SK-N-SH (cell line): ENCODE measurements around the gene MFAP1. TPM values are rescaled to one million over a fixed set of nuclear protein-coding genes. Genes with fewer than 3 reads are reported as not detected.
A peak's percentile ranks its signal among the peaks of the same experiment; 100 is the strongest.

Source experiments
- CTCF ChIA-PET: fragments of 300-600, 350-600 bp; formaldehyde crosslinking; extraction: SDS; loops from one replicate; lab custom pipeline; 2021; lab: Yijun Ruan, JAX
- POLR2A ChIA-PET: fragments of 350-600 bp; sonication (Branson Sonifier 250); formaldehyde crosslinking; extraction: SDS; loops from one replicate; lab custom pipeline; 2020; ENCODE audit warnings: antibody characterized with exemption, inconsistent platforms; lab: Yijun Ruan, JAX
- DNase-seq: peaks from one replicate; pipeline ENCODE4 v3.0.0; 2012
- H2AFZ ChIP-seq: fragments of 200-600 bp; sonication (generic); 2 replicates; pipeline ENCODE4 v1.8.1; 2016; ENCODE audit warnings: antibody characterized with exemption, mild to moderate bottlenecking, low read depth
- H3F3A ChIP-seq: fragments of 200-600 bp; sonication (generic); replicated peaks from 2 replicates; pipeline ENCODE3; 2016; ENCODE audit warnings: antibody characterized with exemption, mild to moderate bottlenecking; ENCODE audit not compliant: insufficient read depth
- H3K27ac ChIP-seq, 2 experiments: fragments of 200-500 bp in 1 of 2; fragments of 200-600 bp in 1 of 2; sonication (Bioruptor generic) in 1 of 2; sonication (generic), shearing (Covaris generic) in 1 of 2; 2 replicates each; pipeline versions ENCODE4 v1.5.1 to v1.6.1; 2014 to 2016; ENCODE audit warnings: low read depth in 2 of 2, inconsistent platforms in 1 of 2, low read length in 1 of 2, mild to moderate bottlenecking in 1 of 2, mixed read lengths in 1 of 2
- H3K27me3 ChIP-seq: fragments of 200-600 bp; sonication (generic), shearing (Covaris generic); 2 replicates; pipeline ENCODE4 v1.6.1; 2016; ENCODE audit warnings: mixed run types; ENCODE audit not compliant: insufficient read depth
- H3K36me3 ChIP-seq, 2 experiments: fragments of 200-500 bp in 1 of 2; fragments of 200-600 bp in 1 of 2; sonication (Bioruptor generic) in 1 of 2; sonication (generic) in 1 of 2; replicated peaks in 1 of 2; 2 replicates each; pipeline versions ENCODE3 to v1.5.1; 2014 to 2016; ENCODE audit warnings: low read length in 1 of 2, mild to moderate bottlenecking in 1 of 2; ENCODE audit not compliant: insufficient read depth in 2 of 2, control insufficient read depth in 1 of 2
- H3K4me1 ChIP-seq, 2 experiments: fragments of 200-500 bp in 1 of 2; fragments of 200-600 bp in 1 of 2; sonication (Bioruptor generic) in 1 of 2; sonication (generic), shearing (Covaris generic) in 1 of 2; 2 replicates each; pipeline versions ENCODE4 v1.5.1 to v1.6.1; 2014 to 2016; ENCODE audit warnings: low read depth in 1 of 2, low read length in 1 of 2, mixed run types in 1 of 2; ENCODE audit not compliant: insufficient read depth in 2 of 2, control insufficient read depth in 1 of 2
- H3K4me2 ChIP-seq: fragments of 200-600 bp; sonication (generic), shearing (Covaris generic); 2 replicates; pipeline ENCODE4 v1.6.1; 2017; ENCODE audit warnings: mixed run types
- H3K4me3 ChIP-seq, 2 experiments: fragments of 200-500 bp in 1 of 2; fragments of 200-600 bp in 1 of 2; sonication (Bioruptor generic) in 1 of 2; sonication (generic), shearing (Covaris generic) in 1 of 2; 2 replicates each; pipeline versions ENCODE4 v1.5.1 to v1.8.1; 2014 to 2016; ENCODE audit warnings: low read depth in 2 of 2, inconsistent platforms in 1 of 2, low read length in 1 of 2, mild to moderate bottlenecking in 1 of 2, mixed read lengths in 1 of 2, moderate library complexity in 1 of 2
- H3K79me2 ChIP-seq: fragments of 200-600 bp; sonication (generic); 2 replicates; pipeline ENCODE4 v1.8.1; 2017; ENCODE audit warnings: mild to moderate bottlenecking; ENCODE audit not compliant: insufficient read depth
- H3K9ac ChIP-seq: fragments of 200-600 bp; sonication (generic); 2 replicates; pipeline ENCODE4 v1.6.1; 2017; ENCODE audit warnings: mixed run types
- H3K9me2 ChIP-seq: fragments of 200-600 bp; sonication (generic); 2 replicates; pipeline ENCODE4 v1.6.1; 2017; ENCODE audit warnings: mixed run types
- H3K9me3 ChIP-seq: fragments of 200-600 bp; sonication (generic); 2 replicates; pipeline ENCODE4 v1.6.1; 2017; ENCODE audit warnings: mixed run types, mild to moderate bottlenecking, moderate library complexity
- H4K20me1 ChIP-seq: fragments of 200-600 bp; sonication (generic); 2 replicates; pipeline ENCODE4 v1.6.1; 2017; ENCODE audit warnings: mild to moderate bottlenecking, mixed run types; ENCODE audit not compliant: insufficient read depth
- EZH2phosphoT487 ChIP-seq: fragments of 200-600 bp; sonication (generic); IDR thresholded peaks from 2 replicates; pipeline ENCODE4 v1.6.1; 2017; ENCODE audit warnings: low read depth, mixed run types, mild to moderate bottlenecking, antibody characterized with exemption, moderate library complexity, borderline replicate concordance
- FOXJ3 ChIP-seq: sonication (generic); formaldehyde crosslinking; IDR thresholded peaks from 2 replicates; pipeline ENCODE4 v1.5.1; 2020; ENCODE audit warnings: mild to moderate bottlenecking, missing genetic modification reagents
- FOXM1 ChIP-seq: IDR thresholded peaks from 2 replicates; pipeline ENCODE4 v1.4.0; 2012; ENCODE audit warnings: low read depth, mild to moderate bottlenecking
- MXI1 ChIP-seq: IDR thresholded peaks from 2 replicates; pipeline ENCODE4 v1.6.1; 2012; ENCODE audit warnings: mild to moderate bottlenecking, low read depth, low read length, improper control_type of control experiment
- POLR2AphosphoS5 ChIP-seq: IDR thresholded peaks from 2 replicates; pipeline ENCODE4 v1.6.1; 2012; ENCODE audit warnings: low read depth, low read length
- RFX5 ChIP-seq: IDR thresholded peaks from 2 replicates; pipeline ENCODE4 v1.6.1; 2012; ENCODE audit warnings: mild to moderate bottlenecking, improper control_type of control experiment, low read length
- RXRA ChIP-seq: IDR thresholded peaks from 2 replicates; pipeline ENCODE4 v1.4.0; 2012; ENCODE audit warnings: low read depth, mild to moderate bottlenecking, borderline replicate concordance
- TAF1 ChIP-seq: IDR thresholded peaks from 2 replicates; pipeline ENCODE4 v1.6.1; 2012; ENCODE audit warnings: low read depth, mild to moderate bottlenecking, low read length, moderate library complexity, borderline replicate concordance
- WGBS: methylation state at CpG from one replicate; pipeline ENCODE4 v1.1.6; 2017; ENCODE audit warnings: low lambda C conversion rate; 5-methylcytosine and 5-hydroxymethylcytosine counted together
- polyA plus RNA-seq, 3 experiments: library from polyadenylated mRNA; depleted of rRNA; stranded (reverse); fragments of >200 nt; gene quantifications; 2 replicates each; pipeline ENCODE4 v1.2.3, GENCODE V29; 2012
- TF ChIP-seq, protein P1 (sequence below): IDR thresholded peaks from 2 replicates; pipeline ENCODE4 v1.6.1; 2012; ENCODE audit warnings: mild to moderate bottlenecking, low read depth, low read length, moderate library complexity
- TF ChIP-seq, protein P2 (sequence below): fragments of 150-350 bp; IDR thresholded peaks from 2 replicates; pipeline ENCODE4 v1.6.1; 2016; ENCODE audit warnings: mild to moderate bottlenecking, low read depth, low read length
- TF ChIP-seq, protein P3 (sequence below): IDR thresholded peaks from 2 replicates; pipeline ENCODE4 v1.4.0; 2012; ENCODE audit warnings: low read depth, borderline replicate concordance

MFAP1 gene
- polyA plus RNA-seq, 1 of the 3 experiments (the other 2 are of a cell fraction), result 16.5 TPM

DNA sequence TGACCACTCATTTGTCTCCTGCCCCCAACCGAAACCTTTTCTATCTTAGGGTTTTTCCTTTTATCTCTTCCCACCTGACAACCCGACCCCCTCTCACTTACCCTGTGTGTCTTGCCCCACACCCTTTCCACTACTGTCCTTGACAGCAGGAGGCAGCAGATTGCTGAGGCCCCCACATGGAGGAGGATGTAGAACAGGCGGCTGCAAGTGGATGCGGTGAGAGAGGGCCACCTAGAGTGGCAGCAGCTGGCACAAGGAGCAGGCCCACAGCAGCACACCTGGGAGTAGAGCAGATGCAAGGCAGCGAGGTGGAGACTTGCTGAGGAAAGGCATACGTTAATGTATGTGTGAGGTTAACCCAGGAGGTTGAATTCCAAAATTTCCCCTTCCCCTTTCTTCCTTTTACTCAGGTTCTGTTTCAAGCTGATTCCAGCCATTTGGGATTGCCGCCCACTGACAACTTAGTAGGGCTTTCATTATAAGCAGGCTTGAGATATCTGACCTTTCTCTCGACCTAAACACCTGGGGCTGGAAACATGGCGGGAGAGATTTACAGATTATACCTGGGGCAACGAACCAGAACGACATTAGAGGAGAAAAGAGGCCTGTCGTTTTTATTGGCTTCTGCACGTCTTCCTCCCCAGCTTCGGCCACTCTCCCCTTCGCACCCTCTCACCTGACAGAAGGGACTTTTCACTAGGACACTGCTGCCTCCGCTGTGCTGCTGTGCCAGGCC is 25.1 kb downstream of the MFAP1 start:
- TF ChIP-seq FOXJ3 (CRISPR knock-in tag), result no peak
- TF ChIP-seq MXI1, result no peak
- TF ChIP-seq, protein P1, sequence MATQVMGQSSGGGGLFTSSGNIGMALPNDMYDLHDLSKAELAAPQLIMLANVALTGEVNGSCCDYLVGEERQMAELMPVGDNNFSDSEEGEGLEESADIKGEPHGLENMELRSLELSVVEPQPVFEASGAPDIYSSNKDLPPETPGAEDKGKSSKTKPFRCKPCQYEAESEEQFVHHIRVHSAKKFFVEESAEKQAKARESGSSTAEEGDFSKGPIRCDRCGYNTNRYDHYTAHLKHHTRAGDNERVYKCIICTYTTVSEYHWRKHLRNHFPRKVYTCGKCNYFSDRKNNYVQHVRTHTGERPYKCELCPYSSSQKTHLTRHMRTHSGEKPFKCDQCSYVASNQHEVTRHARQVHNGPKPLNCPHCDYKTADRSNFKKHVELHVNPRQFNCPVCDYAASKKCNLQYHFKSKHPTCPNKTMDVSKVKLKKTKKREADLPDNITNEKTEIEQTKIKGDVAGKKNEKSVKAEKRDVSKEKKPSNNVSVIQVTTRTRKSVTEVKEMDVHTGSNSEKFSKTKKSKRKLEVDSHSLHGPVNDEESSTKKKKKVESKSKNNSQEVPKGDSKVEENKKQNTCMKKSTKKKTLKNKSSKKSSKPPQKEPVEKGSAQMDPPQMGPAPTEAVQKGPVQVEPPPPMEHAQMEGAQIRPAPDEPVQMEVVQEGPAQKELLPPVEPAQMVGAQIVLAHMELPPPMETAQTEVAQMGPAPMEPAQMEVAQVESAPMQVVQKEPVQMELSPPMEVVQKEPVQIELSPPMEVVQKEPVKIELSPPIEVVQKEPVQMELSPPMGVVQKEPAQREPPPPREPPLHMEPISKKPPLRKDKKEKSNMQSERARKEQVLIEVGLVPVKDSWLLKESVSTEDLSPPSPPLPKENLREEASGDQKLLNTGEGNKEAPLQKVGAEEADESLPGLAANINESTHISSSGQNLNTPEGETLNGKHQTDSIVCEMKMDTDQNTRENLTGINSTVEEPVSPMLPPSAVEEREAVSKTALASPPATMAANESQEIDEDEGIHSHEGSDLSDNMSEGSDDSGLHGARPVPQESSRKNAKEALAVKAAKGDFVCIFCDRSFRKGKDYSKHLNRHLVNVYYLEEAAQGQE, result no peak
- TF ChIP-seq, protein P2, sequence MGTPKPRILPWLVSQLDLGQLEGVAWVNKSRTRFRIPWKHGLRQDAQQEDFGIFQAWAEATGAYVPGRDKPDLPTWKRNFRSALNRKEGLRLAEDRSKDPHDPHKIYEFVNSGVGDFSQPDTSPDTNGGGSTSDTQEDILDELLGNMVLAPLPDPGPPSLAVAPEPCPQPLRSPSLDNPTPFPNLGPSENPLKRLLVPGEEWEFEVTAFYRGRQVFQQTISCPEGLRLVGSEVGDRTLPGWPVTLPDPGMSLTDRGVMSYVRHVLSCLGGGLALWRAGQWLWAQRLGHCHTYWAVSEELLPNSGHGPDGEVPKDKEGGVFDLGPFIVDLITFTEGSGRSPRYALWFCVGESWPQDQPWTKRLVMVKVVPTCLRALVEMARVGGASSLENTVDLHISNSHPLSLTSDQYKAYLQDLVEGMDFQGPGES, result no peak
- TF ChIP-seq POLR2AphosphoS5, result no peak
- no peak for TF ChIP-seq TAF1
- no peak for TF ChIP-seq FOXM1
- TF ChIP-seq RXRA, result no peak
- no peak overlapping the region for H3K4me3 ChIP-seq
- no peaks in the 10 kb centered on the region for H3K9me3 ChIP-seq
- POLR2A ChIA-PET, result interaction anchor here (0.6 kb wide), 1 partner anchor 46 kb away, joined by 4 read pairs; no protein-coding TSS in a partner anchor
- no peaks in the 10 kb centered on the region for H3K27me3 ChIP-seq
- H3K4me1 ChIP-seq, result peaks cover 9 to 17% of the 10 kb centered on the region in 2 experiments
- peaks cover 20% of the 10 kb centered on the region for H4K20me1 ChIP-seq
- WGBS, result 92% methylated on average over 16 of the region's 16 CpGs
- peaks cover 42% of the 10 kb centered on the region for H3F3A ChIP-seq
- peak overlapping the region in 1 of 2 experiments; percentile 92; a peak in 2 of 4 replicates for H3K27ac ChIP-seq
- H3K9ac ChIP-seq, result no peak overlapping the region
- CTCF ChIA-PET, result interaction anchor here (1.1 kb wide), 1 partner anchor 29 kb away, joined by 4 read pairs; no protein-coding TSS in a partner anchor
- H3K4me2 ChIP-seq, result no peak overlapping the region
- H3K79me2 ChIP-seq, result peaks cover 44% of the 10 kb centered on the region
- peaks cover 46 to 50% of the 10 kb centered on the region in 2 experiments for H3K36me3 ChIP-seq
- no peak overlapping the region for H2AFZ ChIP-seq
- no peak for DNase-seq
- no peaks in the 10 kb centered on the region for H3K9me2 ChIP-seq

DNA sequence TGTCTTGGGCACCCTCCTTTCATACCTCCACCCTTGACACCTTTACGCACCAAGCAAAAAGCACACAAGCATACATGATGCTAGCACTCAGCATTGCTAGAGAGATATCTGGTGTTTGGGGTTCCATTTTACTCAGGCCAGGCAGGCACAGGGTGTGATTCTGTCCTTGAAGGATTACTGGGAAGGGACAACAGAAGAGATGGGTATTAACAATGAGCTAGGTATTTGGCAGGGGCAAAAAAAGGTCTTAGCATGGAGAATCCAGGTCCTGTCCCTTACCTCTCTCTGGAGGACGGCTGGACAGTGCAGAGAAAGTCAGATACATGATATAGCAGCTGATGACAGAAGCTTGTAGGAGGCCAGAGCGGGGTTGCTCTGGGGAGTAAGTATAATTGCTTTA is 27.9 kb downstream of the MFAP1 start:
- no peaks in the 10 kb centered on the region for H3K9me3 ChIP-seq
- H3K79me2 ChIP-seq, result peaks cover 51% of the 10 kb centered on the region
- no peak overlapping the region for H3K4me2 ChIP-seq
- ChIA-PET POLR2A (interaction anchor here (0.6 to 1.2 kb wide), 2 partner anchors 28 to 782 kb away, joined by 3 to 4 read pairs; partner anchors contain the start of gene MFAP1), CTCF (interaction anchor here (0.6 kb wide), 1 partner anchor 8 kb away, joined by 3 read pairs; no protein-coding TSS in a partner anchor)
- H3K9me2 ChIP-seq, result no peaks in the 10 kb centered on the region
- DNase-seq, result no peak
- H3K27me3 ChIP-seq, result no peaks in the 10 kb centered on the region
- H3K9ac ChIP-seq, result no peak overlapping the region
- H3K4me1 ChIP-seq, result peaks cover 20 to 29% of the 10 kb centered on the region in 2 experiments
- H3F3A ChIP-seq, result peaks cover 46% of the 10 kb centered on the region
- no peak for TF ChIP-seq RFX5
- TF ChIP-seq EZH2phosphoT487, result no peak
- TF ChIP-seq, protein P2, result no peak
- TF ChIP-seq RXRA, result no peak
- no peak for TF ChIP-seq TAF1
- TF ChIP-seq, protein P3, sequence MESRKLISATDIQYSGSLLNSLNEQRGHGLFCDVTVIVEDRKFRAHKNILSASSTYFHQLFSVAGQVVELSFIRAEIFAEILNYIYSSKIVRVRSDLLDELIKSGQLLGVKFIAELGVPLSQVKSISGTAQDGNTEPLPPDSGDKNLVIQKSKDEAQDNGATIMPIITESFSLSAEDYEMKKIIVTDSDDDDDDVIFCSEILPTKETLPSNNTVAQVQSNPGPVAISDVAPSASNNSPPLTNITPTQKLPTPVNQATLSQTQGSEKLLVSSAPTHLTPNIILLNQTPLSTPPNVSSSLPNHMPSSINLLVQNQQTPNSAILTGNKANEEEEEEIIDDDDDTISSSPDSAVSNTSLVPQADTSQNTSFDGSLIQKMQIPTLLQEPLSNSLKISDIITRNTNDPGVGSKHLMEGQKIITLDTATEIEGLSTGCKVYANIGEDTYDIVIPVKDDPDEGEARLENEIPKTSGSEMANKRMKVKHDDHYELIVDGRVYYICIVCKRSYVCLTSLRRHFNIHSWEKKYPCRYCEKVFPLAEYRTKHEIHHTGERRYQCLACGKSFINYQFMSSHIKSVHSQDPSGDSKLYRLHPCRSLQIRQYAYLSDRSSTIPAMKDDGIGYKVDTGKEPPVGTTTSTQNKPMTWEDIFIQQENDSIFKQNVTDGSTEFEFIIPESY, result no peak
- 97% methylated on average over 3 of the region's 3 CpGs for WGBS
- H2AFZ ChIP-seq, result no peak overlapping the region
- peak overlapping the region in 1 of 2 experiments; percentile 31; a peak in 2 of 4 replicates for H3K27ac ChIP-seq
- H3K4me3 ChIP-seq, result no peak overlapping the region
- H3K36me3 ChIP-seq, result peaks cover 43 to 47% of the 10 kb centered on the region in 2 experiments
- peaks cover 28% of the 10 kb centered on the region for H4K20me1 ChIP-seq
